Right lobe of liver (tissue), 4 donors: ENCODE results near the gene NFIB.

Experiments
- CTCF ChIP-seq, 4 donors: fragments of 200-600 bp in 3 of 4; fragments of 450-650 bp in 1 of 4; IDR thresholded peaks; one replicate each; pipeline versions ENCODE4 v1.5.1 to v1.8.0; 2016 to 2022; ENCODE audit warnings: antibody characterized with exemption in 4 of 4, mild to moderate bottlenecking in 2 of 4
- POLR2A ChIP-seq: fragments of 450-650 bp; IDR thresholded peaks from one replicate; pipeline ENCODE4 v1.6.1; 2017; ENCODE audit warnings: antibody characterized with exemption, mild to moderate bottlenecking
- donor health status: DM: no; HTN: no; CAD: no.
- donor health status: DM: no; HTN: no; CAD: no.
- donor health status: DM: no; HTN: yes; CAD: no.

DNA sequence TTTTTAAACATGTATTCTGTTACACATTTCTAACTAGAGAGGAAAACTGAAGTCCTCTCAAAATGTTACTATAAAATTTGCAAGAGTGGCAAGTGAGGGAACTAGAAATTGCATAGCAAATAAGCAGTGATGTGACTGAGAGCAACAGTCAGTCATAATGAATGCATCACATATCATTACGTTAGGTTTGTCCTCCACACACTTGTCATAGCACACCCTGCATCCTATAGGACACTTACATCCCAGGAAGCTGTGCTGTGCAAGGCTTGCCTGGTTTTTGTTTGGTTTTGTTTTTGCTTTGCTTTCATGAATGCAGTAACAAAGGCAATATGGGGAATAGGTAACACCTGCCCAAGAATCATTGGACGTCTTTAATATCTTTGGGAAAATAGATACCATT, 10.8 kb downstream of the NFIB start:
- TF ChIP-seq CTCF (IDR thresholded peaks at IDR 0.05), result no peak
- TF ChIP-seq POLR2A, result no peak
